Neural cell (in vitro differentiated cells): Measurements from ENCODE around the gene LCP2. TPM values are rescaled to one million over a fixed set of nuclear protein-coding genes. Genes with fewer than 3 reads are reported as not detected.

Experiments
- H2AFZ ChIP-seq: fragments of 200-600, 300-800 bp; sonication (generic), shearing (Covaris generic); 2 replicates; pipeline ENCODE4 v1.6.0; 2014; ENCODE audit warnings: low read depth, mild to moderate bottlenecking, antibody characterized with exemption, low read length, moderate library complexity
- H3F3A ChIP-seq: fragments of 200-600 bp; shearing (Covaris generic); 2 replicates; pipeline ENCODE4 v1.6.1; 2016; ENCODE audit warnings: mild to moderate bottlenecking, moderate library complexity, mixed read lengths, antibody characterized with exemption, low read length; ENCODE audit not compliant: insufficient read depth, poor library complexity, severe bottlenecking
- H3K27ac ChIP-seq: fragments of 200-600, 300-800 bp; sonication (generic), shearing (Covaris generic); 2 replicates; pipeline ENCODE4 v1.5.1; 2014; ENCODE audit warnings: mild to moderate bottlenecking, low read length, moderate library complexity
- H3K27me3 ChIP-seq: fragments of 300-800, 200-600 bp; sonication (generic), shearing (Covaris generic); 2 replicates; pipeline ENCODE4 v1.6.0; 2014; ENCODE audit warnings: mild to moderate bottlenecking, low read depth, low read length, moderate library complexity; ENCODE audit not compliant: insufficient read depth
- H3K36me3 ChIP-seq: fragments of 300-800, 200-600 bp; sonication (generic), shearing (Covaris generic); 2 replicates; pipeline ENCODE4 v1.5.1; 2014; ENCODE audit warnings: mild to moderate bottlenecking, antibody characterized with exemption, low read length, moderate library complexity; ENCODE audit not compliant: insufficient read depth
- H3K4me2 ChIP-seq: fragments of 300-800, 200-600 bp; sonication (generic), shearing (Covaris generic); 2 replicates; pipeline ENCODE4 v1.6.0; 2014; ENCODE audit warnings: mild to moderate bottlenecking, low read length
- H3K4me3 ChIP-seq: fragments of 300-800, 200-600 bp; sonication (generic), shearing (Covaris generic); 2 replicates; pipeline ENCODE4 v1.5.1; 2014; ENCODE audit warnings: mild to moderate bottlenecking, low read length, moderate library complexity
- H3K79me2 ChIP-seq: fragments of 200-600 bp; shearing (Covaris generic); replicated peaks from 2 replicates; pipeline ENCODE4 v1.6.0; 2014; ENCODE audit warnings: mild to moderate bottlenecking, low read length, moderate library complexity; ENCODE audit not compliant: insufficient read depth
- H3K9ac ChIP-seq: fragments of 300-800, 200-600 bp; sonication (generic), shearing (Covaris generic); 2 replicates; pipeline ENCODE4 v1.6.1; 2016; ENCODE audit warnings: mild to moderate bottlenecking, low read length, mixed read lengths
- H3K9me2 ChIP-seq: fragments of 200-600 bp; shearing (Covaris generic); 2 replicates; pipeline ENCODE4 v1.6.1; 2016; ENCODE audit warnings: mild to moderate bottlenecking, low read length, mixed read lengths; ENCODE audit not compliant: insufficient read depth
- H3K9me3 ChIP-seq: fragments of 200-600, 300-800 bp; sonication (generic), shearing (Covaris generic); 2 replicates; pipeline ENCODE4 v1.6.1; 2016; ENCODE audit warnings: mild to moderate bottlenecking, mixed run types, low read length, moderate library complexity, mixed read lengths
- H4K20me1 ChIP-seq: fragments of 200-600 bp; shearing (Covaris generic); 2 replicates; pipeline ENCODE4 v1.6.1; 2016; ENCODE audit warnings: mild to moderate bottlenecking, mixed run types; ENCODE audit not compliant: insufficient read depth
- EP300 ChIP-seq: fragments of 450-650 bp; conservative IDR thresholded peaks from 2 replicates; pipeline ENCODE4 v1.6.1; 2014; ENCODE audit warnings: antibody characterized with exemption, mild to moderate bottlenecking, moderate library complexity; ENCODE audit not compliant: poor library complexity, severe bottlenecking
- EZH2 ChIP-seq: fragments of 200-600, 300-800 bp; shearing (Covaris generic), sonication (generic); IDR thresholded peaks from 2 replicates; pipeline ENCODE4 v1.6.1; 2014; ENCODE audit warnings: antibody characterized with exemption, low read length, borderline replicate concordance, mild to moderate bottlenecking; ENCODE audit not compliant: insufficient read depth, poor library complexity, severe bottlenecking
- MXI1 ChIP-seq: fragments of 450-650 bp; conservative IDR thresholded peaks from 2 replicates; pipeline ENCODE4 v1.6.1; 2014; ENCODE audit warnings: antibody characterized with exemption, mild to moderate bottlenecking; ENCODE audit not compliant: poor library complexity, severe bottlenecking
- POLR2AphosphoS5 ChIP-seq: IDR thresholded peaks from 2 replicates; pipeline ENCODE4 v1.6.1; 2012
- RAD21 ChIP-seq: fragments of 450-650 bp; conservative IDR thresholded peaks from 2 replicates; pipeline ENCODE4 v1.6.1; 2014; ENCODE audit warnings: antibody characterized with exemption, mild to moderate bottlenecking, moderate library complexity
- SMC3 ChIP-seq: fragments of 450-650 bp; conservative IDR thresholded peaks from 2 replicates; pipeline ENCODE4 v1.6.1; 2014; ENCODE audit warnings: antibody characterized with exemption, mild to moderate bottlenecking, moderate library complexity; ENCODE audit not compliant: poor library complexity
- TAF1 ChIP-seq: IDR thresholded peaks from 2 replicates; pipeline ENCODE4 v1.6.1; 2012; ENCODE audit warnings: low read depth
- polyA plus RNA-seq: library from polyadenylated mRNA; depleted of rRNA; stranded (reverse); fragments of >200 nt; gene quantifications from 2 replicates; pipeline ENCODE4 v1.2.3, GENCODE V29; 2014
- TF ChIP-seq, protein P1 (sequence below): fragments of 450-650 bp; IDR thresholded peaks from 2 replicates; pipeline ENCODE4 v1.5.1; 2014; ENCODE audit warnings: antibody characterized with exemption, mild to moderate bottlenecking, moderate library complexity; ENCODE audit not compliant: poor library complexity, severe bottlenecking
- TF ChIP-seq, protein P2 (sequence below): IDR thresholded peaks from 2 replicates; pipeline ENCODE4 v1.6.1; 2012; ENCODE audit warnings: borderline replicate concordance

LCP2 gene
- polyA plus RNA-seq, 1 donor from 2014 or later = not detected

DNA sequence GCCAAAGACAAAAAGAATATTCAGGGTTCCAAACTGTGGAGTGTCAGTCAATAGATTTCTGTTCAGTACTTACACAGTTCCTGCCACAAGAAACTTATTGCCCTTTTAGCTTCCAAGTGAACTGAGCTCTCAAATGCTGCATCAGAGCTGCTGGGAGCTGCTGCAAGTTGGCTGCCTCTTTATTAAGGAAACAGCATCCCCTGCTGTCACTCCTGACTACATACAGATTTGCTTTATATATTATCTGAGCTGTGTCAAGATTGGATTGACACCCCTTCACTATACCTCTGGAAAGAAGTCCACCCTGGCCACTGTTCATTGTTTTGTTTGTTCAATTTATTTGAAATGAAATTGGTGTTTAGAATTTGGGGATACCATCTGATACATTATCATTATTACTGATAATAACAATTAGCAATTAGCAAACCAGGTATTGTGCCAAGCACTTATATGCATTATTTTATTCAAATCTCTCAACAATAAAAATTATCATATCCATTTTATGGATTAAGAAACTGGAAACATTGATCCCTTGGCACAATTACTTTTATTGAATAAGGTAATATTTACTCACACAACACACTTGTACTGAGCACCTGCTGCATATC is 81.2 kb downstream of the LCP2 start:
- peaks cover 9% of the 10 kb centered on the region for H3K27me3 ChIP-seq
- no peak overlapping the region for H3K4me2 ChIP-seq

DNA sequence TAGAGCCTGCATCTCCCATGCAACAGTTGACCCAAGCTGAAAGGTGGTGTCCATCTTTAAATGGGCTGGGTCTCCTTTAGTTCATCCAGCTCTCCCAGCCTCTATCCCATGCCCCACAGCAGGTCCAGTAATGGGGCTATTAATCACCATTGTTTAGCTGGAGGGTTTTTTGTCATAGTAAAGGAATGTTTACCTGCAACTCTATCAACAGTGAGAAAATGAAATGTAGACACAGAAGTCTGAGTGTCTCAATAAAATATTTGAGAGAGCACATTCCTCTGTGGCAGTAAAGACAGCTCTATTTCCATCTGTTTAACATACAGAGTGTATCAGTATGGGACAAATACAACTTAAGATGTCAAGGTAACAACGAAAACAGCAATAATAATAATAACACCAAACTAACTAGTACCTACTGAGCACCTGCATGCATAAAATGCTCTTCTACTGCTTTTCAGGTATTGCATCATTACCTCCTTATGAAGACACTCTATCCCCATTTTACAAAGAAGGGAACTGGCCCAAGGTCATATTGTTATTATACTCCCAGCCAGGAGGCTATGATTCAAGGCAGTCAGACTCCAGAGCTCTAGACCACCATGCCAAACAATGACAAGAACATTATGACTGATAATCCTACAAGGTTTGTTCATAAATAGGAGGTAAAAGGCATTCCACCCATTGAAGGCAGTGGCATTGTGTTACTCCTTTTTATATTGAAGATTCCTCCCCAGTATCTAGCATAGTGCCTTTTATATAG is 85.8 kb downstream of the LCP2 start:
- H3K27ac ChIP-seq = no peak overlapping the region
- H3F3A ChIP-seq = no peaks in the 10 kb centered on the region
- H4K20me1 ChIP-seq = no peaks in the 10 kb centered on the region
- no peaks in the 10 kb centered on the region for H3K9me2 ChIP-seq
- no peak overlapping the region for H3K4me3 ChIP-seq
- H3K79me2 ChIP-seq = no peaks in the 10 kb centered on the region
- H3K4me2 ChIP-seq = no peak overlapping the region
- H3K27me3 ChIP-seq = no peaks in the 10 kb centered on the region
- no peaks in the 10 kb centered on the region for H3K9me3 ChIP-seq
- H3K36me3 ChIP-seq = no peaks in the 10 kb centered on the region
- H2AFZ ChIP-seq = no peak overlapping the region
- no peak overlapping the region for H3K9ac ChIP-seq
- TF ChIP-seq MXI1 (no peak), TAF1 (no peak), SMC3 (no peak), POLR2AphosphoS5 (no peak), EZH2 (no peak), EP300 (no peak)
- TF ChIP-seq, protein P1, sequence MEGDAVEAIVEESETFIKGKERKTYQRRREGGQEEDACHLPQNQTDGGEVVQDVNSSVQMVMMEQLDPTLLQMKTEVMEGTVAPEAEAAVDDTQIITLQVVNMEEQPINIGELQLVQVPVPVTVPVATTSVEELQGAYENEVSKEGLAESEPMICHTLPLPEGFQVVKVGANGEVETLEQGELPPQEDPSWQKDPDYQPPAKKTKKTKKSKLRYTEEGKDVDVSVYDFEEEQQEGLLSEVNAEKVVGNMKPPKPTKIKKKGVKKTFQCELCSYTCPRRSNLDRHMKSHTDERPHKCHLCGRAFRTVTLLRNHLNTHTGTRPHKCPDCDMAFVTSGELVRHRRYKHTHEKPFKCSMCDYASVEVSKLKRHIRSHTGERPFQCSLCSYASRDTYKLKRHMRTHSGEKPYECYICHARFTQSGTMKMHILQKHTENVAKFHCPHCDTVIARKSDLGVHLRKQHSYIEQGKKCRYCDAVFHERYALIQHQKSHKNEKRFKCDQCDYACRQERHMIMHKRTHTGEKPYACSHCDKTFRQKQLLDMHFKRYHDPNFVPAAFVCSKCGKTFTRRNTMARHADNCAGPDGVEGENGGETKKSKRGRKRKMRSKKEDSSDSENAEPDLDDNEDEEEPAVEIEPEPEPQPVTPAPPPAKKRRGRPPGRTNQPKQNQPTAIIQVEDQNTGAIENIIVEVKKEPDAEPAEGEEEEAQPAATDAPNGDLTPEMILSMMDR = no peak

More for the DNA sequence above, 81.2 kb downstream of the LCP2 start:
- Histone ChIP-seq H3F3A (no peaks in the 10 kb centered on the region), H3K27ac (no peak overlapping the region), H3K9me2 (no peaks in the 10 kb centered on the region), H3K9me3 (no peaks in the 10 kb centered on the region), H3K9ac (no peak overlapping the region), H3K4me3 (no peak overlapping the region), H4K20me1 (no peaks in the 10 kb centered on the region), H3K79me2 (no peaks in the 10 kb centered on the region), H3K36me3 (no peaks in the 10 kb centered on the region), H2AFZ (no peak overlapping the region)
- peak; percentile 99 for TF ChIP-seq SMC3
- TF ChIP-seq POLR2AphosphoS5 = no peak
- no peak for TF ChIP-seq MXI1
- TF ChIP-seq, protein P1 = peak; percentile 97
- peak; percentile 98 for TF ChIP-seq RAD21
- TF ChIP-seq, protein P2, sequence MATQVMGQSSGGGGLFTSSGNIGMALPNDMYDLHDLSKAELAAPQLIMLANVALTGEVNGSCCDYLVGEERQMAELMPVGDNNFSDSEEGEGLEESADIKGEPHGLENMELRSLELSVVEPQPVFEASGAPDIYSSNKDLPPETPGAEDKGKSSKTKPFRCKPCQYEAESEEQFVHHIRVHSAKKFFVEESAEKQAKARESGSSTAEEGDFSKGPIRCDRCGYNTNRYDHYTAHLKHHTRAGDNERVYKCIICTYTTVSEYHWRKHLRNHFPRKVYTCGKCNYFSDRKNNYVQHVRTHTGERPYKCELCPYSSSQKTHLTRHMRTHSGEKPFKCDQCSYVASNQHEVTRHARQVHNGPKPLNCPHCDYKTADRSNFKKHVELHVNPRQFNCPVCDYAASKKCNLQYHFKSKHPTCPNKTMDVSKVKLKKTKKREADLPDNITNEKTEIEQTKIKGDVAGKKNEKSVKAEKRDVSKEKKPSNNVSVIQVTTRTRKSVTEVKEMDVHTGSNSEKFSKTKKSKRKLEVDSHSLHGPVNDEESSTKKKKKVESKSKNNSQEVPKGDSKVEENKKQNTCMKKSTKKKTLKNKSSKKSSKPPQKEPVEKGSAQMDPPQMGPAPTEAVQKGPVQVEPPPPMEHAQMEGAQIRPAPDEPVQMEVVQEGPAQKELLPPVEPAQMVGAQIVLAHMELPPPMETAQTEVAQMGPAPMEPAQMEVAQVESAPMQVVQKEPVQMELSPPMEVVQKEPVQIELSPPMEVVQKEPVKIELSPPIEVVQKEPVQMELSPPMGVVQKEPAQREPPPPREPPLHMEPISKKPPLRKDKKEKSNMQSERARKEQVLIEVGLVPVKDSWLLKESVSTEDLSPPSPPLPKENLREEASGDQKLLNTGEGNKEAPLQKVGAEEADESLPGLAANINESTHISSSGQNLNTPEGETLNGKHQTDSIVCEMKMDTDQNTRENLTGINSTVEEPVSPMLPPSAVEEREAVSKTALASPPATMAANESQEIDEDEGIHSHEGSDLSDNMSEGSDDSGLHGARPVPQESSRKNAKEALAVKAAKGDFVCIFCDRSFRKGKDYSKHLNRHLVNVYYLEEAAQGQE = no peak
- no peak for TF ChIP-seq EZH2
- no peak for TF ChIP-seq EP300
- no peak for TF ChIP-seq TAF1
